ENCODE measurements around the gene STK32C.

GRCh38 chr10:132181691-132182425 is 125.9 kb downstream of the STK32C start:
- TF ChIP-seq, protein P1, sequence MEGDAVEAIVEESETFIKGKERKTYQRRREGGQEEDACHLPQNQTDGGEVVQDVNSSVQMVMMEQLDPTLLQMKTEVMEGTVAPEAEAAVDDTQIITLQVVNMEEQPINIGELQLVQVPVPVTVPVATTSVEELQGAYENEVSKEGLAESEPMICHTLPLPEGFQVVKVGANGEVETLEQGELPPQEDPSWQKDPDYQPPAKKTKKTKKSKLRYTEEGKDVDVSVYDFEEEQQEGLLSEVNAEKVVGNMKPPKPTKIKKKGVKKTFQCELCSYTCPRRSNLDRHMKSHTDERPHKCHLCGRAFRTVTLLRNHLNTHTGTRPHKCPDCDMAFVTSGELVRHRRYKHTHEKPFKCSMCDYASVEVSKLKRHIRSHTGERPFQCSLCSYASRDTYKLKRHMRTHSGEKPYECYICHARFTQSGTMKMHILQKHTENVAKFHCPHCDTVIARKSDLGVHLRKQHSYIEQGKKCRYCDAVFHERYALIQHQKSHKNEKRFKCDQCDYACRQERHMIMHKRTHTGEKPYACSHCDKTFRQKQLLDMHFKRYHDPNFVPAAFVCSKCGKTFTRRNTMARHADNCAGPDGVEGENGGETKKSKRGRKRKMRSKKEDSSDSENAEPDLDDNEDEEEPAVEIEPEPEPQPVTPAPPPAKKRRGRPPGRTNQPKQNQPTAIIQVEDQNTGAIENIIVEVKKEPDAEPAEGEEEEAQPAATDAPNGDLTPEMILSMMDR (IDR thresholded peaks at IDR 0.05), result no peak
- TF ChIP-seq POLR2A (IDR thresholded peaks at IDR 0.05), result no peak

Measured in body of pancreas (tissue), 4 donors.